ENCODE results near the gene CIBAR2. TPM values are rescaled to one million over a fixed set of nuclear protein-coding genes. Genes with fewer than 3 reads are reported as not detected.

The CIBAR2 gene
- total and polyA plus RNA-seq, 10 of the 15 experiments (the other 5 are each of a cell fraction or from before 2014, with no cell fraction given), result 0.05 to 0.16 (median 0.07) TPM; not detected in 7

DNA sequence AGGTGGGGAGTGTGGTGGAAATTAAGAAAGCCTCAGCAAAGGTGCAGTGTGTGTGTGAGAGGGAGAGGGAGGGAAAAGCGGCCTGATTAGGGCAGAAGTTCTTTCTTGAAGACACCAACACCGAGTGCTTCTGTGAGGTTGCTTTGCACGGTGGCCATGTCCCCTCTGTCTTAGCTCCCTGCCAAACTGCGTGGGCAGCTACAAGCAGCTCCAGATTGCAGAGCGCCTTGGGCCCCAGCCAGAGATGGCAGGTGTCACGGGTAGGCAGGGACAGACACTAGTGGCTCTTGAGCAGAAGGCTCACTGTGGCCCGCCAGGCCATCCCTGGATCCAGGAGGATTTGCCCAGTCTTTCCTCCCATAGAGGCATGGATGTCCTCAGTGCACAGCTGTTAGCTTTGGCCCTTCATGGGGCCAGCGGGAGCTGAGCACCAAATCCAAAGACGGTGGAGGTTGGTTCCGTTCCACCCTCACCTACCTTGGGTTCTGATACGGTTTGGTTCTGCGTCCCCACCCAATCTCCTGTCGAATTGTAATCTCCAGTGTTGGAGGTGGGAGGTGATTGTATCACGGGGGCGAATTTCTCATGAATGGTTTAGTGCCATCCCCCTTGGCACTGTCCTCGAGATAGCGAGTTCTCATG, 63.2 kb downstream of the CIBAR2 start (continued):
- TF ChIP-seq, protein P1, sequence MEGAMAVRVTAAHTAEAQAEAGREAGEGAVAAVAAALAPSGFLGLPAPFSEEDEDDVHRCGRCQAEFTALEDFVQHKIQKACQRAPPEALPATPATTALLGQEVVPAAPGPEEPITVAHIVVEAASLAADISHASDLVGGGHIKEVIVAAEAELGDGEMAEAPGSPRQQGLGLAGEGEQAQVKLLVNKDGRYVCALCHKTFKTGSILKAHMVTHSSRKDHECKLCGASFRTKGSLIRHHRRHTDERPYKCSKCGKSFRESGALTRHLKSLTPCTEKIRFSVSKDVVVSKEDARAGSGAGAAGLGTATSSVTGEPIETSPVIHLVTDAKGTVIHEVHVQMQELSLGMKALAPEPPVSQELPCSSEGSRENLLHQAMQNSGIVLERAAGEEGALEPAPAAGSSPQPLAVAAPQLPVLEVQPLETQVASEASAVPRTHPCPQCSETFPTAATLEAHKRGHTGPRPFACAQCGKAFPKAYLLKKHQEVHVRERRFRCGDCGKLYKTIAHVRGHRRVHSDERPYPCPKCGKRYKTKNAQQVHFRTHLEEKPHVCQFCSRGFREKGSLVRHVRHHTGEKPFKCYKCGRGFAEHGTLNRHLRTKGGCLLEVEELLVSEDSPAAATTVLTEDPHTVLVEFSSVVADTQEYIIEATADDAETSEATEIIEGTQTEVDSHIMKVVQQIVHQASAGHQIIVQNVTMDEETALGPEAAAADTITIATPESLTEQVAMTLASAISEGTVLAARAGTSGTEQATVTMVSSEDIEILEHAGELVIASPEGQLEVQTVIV (IDR thresholded peaks at IDR 0.05; ENCODE audit: borderline replicate concordance, partially characterized antibody), result no peak
- no peak for TF ChIP-seq EZH2 (IDR thresholded peaks at IDR 0.05; ENCODE audit: borderline replicate concordance, control insufficient read depth, low read depth, low read length)
- TF ChIP-seq SREBF1 (IDR thresholded peaks at IDR 0.05; ENCODE audit: low read length), result no peak
- TF ChIP-seq CHD4 (IDR thresholded peaks at IDR 0.05), result no peak
- no peak for TF ChIP-seq NRF1 (conservative IDR thresholded peaks at IDR 0.05; ENCODE audit: low read depth, low read length)
- no peak for TF ChIP-seq ZNF384 (IDR thresholded peaks at IDR 0.05; ENCODE audit: borderline replicate concordance, low read depth, low read length)
- no peak for TF ChIP-seq HDAC2 (IDR thresholded peaks at IDR 0.05)
- TF ChIP-seq, protein P2, sequence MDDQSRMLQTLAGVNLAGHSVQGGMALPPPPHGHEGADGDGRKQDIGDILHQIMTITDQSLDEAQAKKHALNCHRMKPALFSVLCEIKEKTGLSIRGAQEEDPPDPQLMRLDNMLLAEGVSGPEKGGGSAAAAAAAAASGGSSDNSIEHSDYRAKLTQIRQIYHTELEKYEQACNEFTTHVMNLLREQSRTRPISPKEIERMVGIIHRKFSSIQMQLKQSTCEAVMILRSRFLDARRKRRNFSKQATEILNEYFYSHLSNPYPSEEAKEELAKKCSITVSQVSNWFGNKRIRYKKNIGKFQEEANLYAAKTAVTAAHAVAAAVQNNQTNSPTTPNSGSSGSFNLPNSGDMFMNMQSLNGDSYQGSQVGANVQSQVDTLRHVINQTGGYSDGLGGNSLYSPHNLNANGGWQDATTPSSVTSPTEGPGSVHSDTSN (IDR thresholded peaks at IDR 0.05; ENCODE audit: insufficient replicate concordance, low read depth, low read length), result no peak
- TF ChIP-seq ZSCAN29 (IDR thresholded peaks at IDR 0.05), result no peak
- TF ChIP-seq STAT1 (conservative IDR thresholded peaks at IDR 0.05), result no peak
- TF ChIP-seq, protein P3, sequence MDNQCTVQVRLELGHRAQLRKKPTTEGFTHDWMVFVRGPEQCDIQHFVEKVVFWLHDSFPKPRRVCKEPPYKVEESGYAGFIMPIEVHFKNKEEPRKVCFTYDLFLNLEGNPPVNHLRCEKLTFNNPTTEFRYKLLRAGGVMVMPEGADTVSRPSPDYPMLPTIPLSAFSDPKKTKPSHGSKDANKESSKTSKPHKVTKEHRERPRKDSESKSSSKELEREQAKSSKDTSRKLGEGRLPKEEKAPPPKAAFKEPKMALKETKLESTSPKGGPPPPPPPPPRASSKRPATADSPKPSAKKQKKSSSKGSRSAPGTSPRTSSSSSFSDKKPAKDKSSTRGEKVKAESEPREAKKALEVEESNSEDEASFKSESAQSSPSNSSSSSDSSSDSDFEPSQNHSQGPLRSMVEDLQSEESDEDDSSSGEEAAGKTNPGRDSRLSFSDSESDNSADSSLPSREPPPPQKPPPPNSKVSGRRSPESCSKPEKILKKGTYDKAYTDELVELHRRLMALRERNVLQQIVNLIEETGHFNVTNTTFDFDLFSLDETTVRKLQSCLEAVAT (IDR thresholded peaks at IDR 0.05), result no peak
- TF ChIP-seq FOXK2 (IDR thresholded peaks at IDR 0.05), result no peak
- no peak for TF ChIP-seq JUND (IDR thresholded peaks at IDR 0.05; ENCODE audit: low read depth, low read length)
- no peak for TF ChIP-seq RCOR1 (conservative IDR thresholded peaks at IDR 0.05; ENCODE audit: low read depth, low read length)

Other genes starting within 250 kb of the CIBAR2 start
- 21.7 and 26.0 TPM in 2 replicates for gene ZDHHC7, start 100.9 kb downstream of the CIBAR2 start, total RNA-seq (2014; rRNA removed)
- gene ZDHHC7, start 100.9 kb downstream of the CIBAR2 start, total RNA-seq (2014; rRNA removed; fragmentation: Illumina TruSeq; extraction: Trizol), result 17.9 and 18.8 TPM in 2 replicates
- 23.3 and 23.8 TPM in 2 replicates for gene ZDHHC7, start 100.9 kb downstream of the CIBAR2 start, total RNA-seq (2021)
- gene ZDHHC7, start 100.9 kb downstream of the CIBAR2 start, polyA plus RNA-seq (2011; rRNA removed), result 12.6 and 19.4 TPM in 2 replicates
- gene ZDHHC7, start 100.9 kb downstream of the CIBAR2 start, polyA plus RNA-seq (2014; fragmentation: Illumina TruSeq; extraction: Trizol), result 25.4 and 29.0 TPM in 2 replicates
- 1 to 10 TPM in 1 of 2 experiments, under 1 TPM in 1; 0.87 to 2.8 TPM for gene ZDHHC7, start 100.9 kb downstream of the CIBAR2 start, polyA plus RNA-seq (2014; fragmentation: Nextera tagmentation; extraction: Ambion mirVana)
- gene ZDHHC7, start 100.9 kb downstream of the CIBAR2 start, polyA plus RNA-seq (2014; rRNA removed), result 21.4 and 22.3 TPM in 2 replicates
- 10 to 100 TPM; 12.9 to 20.7 TPM for gene ZDHHC7, start 100.9 kb downstream of the CIBAR2 start, polyA plus RNA-seq (2016; fragmentation: Nextera tagmentation; extraction: Ambion mirVana)
- gene KIAA0513, start 84.7 kb downstream of the CIBAR2 start, total RNA-seq (2014; rRNA removed), result 1.8 and 2.3 TPM in 2 replicates
- gene KIAA0513, start 84.7 kb downstream of the CIBAR2 start, total RNA-seq (2014; rRNA removed; fragmentation: Illumina TruSeq; extraction: Trizol), result 2.3 and 2.4 TPM in 2 replicates
- 4.3 and 4.6 TPM in 2 replicates for gene KIAA0513, start 84.7 kb downstream of the CIBAR2 start, total RNA-seq (2021)
- 0.29 and 0.65 TPM in 2 replicates for gene KIAA0513, start 84.7 kb downstream of the CIBAR2 start, polyA plus RNA-seq (2011; rRNA removed)
- gene KIAA0513, start 84.7 kb downstream of the CIBAR2 start, polyA plus RNA-seq (2014; fragmentation: Illumina TruSeq; extraction: Trizol), result 1.2 and 2.2 TPM in 2 replicates
- under 1 TPM; 0.14 to 0.22 TPM for gene KIAA0513, start 84.7 kb downstream of the CIBAR2 start, polyA plus RNA-seq (2014; fragmentation: Nextera tagmentation; extraction: Ambion mirVana)
- gene KIAA0513, start 84.7 kb downstream of the CIBAR2 start, polyA plus RNA-seq (2014; rRNA removed), result 2.4 and 3.5 TPM in 2 replicates
- 1 to 10 TPM; 1.5 to 5.8 TPM for gene KIAA0513, start 84.7 kb downstream of the CIBAR2 start, polyA plus RNA-seq (2016; fragmentation: Nextera tagmentation; extraction: Ambion mirVana)